T-helper 1 cell treated with Interleukin-12 subunit alpha and Interleukin-12 subunit beta and Interleukin-4 antibody, amounts not matched to agents 30 μg/mL and 1 μg/mL, for 36 hours (primary cell): ENCODE data around the gene LAT.
"Not testable (repeated sequence)": the region's sequence is repeated elsewhere in the genome, so short reads cannot be mapped to it uniquely, and the experiment has no call there.

ENCODE experiments used
- H3K27ac Mint-ChIP-seq: one replicate; pipeline ENCODE4 v1.8.0; 2021; ENCODE audit warnings: mild to moderate bottlenecking, mixed read lengths
- H3K27me3 Mint-ChIP-seq: one replicate; pipeline ENCODE4 v1.8.0; 2021; ENCODE audit warnings: low read depth, mixed read lengths
- H3K36me3 Mint-ChIP-seq: one replicate; pipeline ENCODE4 v1.8.0; 2021; ENCODE audit warnings: low read depth, mixed read lengths
- H3K4me1 Mint-ChIP-seq: one replicate; pipeline ENCODE4 v1.8.0; 2021; ENCODE audit warnings: low read depth, mixed read lengths
- H3K4me3 Mint-ChIP-seq: one replicate; pipeline ENCODE4 v1.8.0; 2021; ENCODE audit warnings: mild to moderate bottlenecking, moderate library complexity, mixed read lengths
- H3K9me3 Mint-ChIP-seq: one replicate; pipeline ENCODE4 v1.8.0; 2021; ENCODE audit warnings: mixed read lengths

The LAT gene

GRCh38 chr16:28985211-28986041, 574 bp downstream of the LAT start:
- Mint-ChIP-seq H3K4me1 (peaks cover 41% of the 10 kb centered on the region), H3K27ac (peak overlapping the region; percentile 95)

GRCh38 chr16:28986046-28986445, 1.2 kb downstream of the LAT start:
- H3K27me3 Mint-ChIP-seq = no peaks in the 10 kb centered on the region
- peaks cover 47% of the 10 kb centered on the region for H3K4me1 Mint-ChIP-seq
- H3K9me3 Mint-ChIP-seq = peaks cover 10% of the 10 kb centered on the region
- peaks cover 78% of the 10 kb centered on the region for H3K36me3 Mint-ChIP-seq
- H3K27ac Mint-ChIP-seq = peak overlapping the region; percentile 95
- peak overlapping the region; percentile 94 for H3K4me3 Mint-ChIP-seq

More at GRCh38 chr16:28985211-28986041, 574 bp downstream of the LAT start:
- Mint-ChIP-seq H3K4me3 (peak overlapping the region; percentile 94), H3K36me3 (peaks cover 75% of the 10 kb centered on the region), H3K27me3 (no peaks in the 10 kb centered on the region), H3K9me3 (peaks cover 10% of the 10 kb centered on the region)

GRCh38 chr16:28986492-28986891, 1.6 kb downstream of the LAT start:
- Mint-ChIP-seq H3K4me1 (peaks cover 48% of the 10 kb centered on the region), H3K36me3 (peaks cover 78% of the 10 kb centered on the region), H3K27ac (peak overlapping the region; percentile 95), H3K9me3 (peaks cover 10% of the 10 kb centered on the region), H3K27me3 (no peaks in the 10 kb centered on the region), H3K4me3 (peak overlapping the region; percentile 94)

GRCh38 chr16:28987170-28987853, 2.5 kb downstream of the LAT start:
- peaks cover 75% of the 10 kb centered on the region for H3K36me3 Mint-ChIP-seq

GRCh38 chr16:28989363-28989762, 4.5 kb downstream of the LAT start:
- no peaks in the 10 kb centered on the region for H3K27me3 Mint-ChIP-seq
- peak overlapping the region; percentile 66 for H3K4me3 Mint-ChIP-seq
- peaks cover 6% of the 10 kb centered on the region for H3K9me3 Mint-ChIP-seq
- H3K4me1 Mint-ChIP-seq = peaks cover 41% of the 10 kb centered on the region
- H3K27ac Mint-ChIP-seq = peak overlapping the region; percentile 70
- peaks cover 61% of the 10 kb centered on the region for H3K36me3 Mint-ChIP-seq

More at GRCh38 chr16:28987170-28987853, 2.5 kb downstream of the LAT start:
- Mint-ChIP-seq H3K9me3 (peaks cover 6% of the 10 kb centered on the region), H3K4me1 (peaks cover 52% of the 10 kb centered on the region), H3K4me3 (peak overlapping the region; percentile 94), H3K27ac (peak overlapping the region; percentile 91), H3K27me3 (no peaks in the 10 kb centered on the region)

- Mint-ChIP-seq H3K27ac (peak overlapping the region; percentile 79), H3K9me3 (peaks cover 6% of the 10 kb centered on the region), H3K4me3 (peak overlapping the region; percentile 73), H3K4me1 (peaks cover 37% of the 10 kb centered on the region), H3K36me3 (peaks cover 56% of the 10 kb centered on the region), H3K27me3 (no peaks in the 10 kb centered on the region)
Measured at GRCh38 chr16:28990375-28991040, 5.7 kb downstream of the LAT start.

- H3K4me3 Mint-ChIP-seq = no peak overlapping the region
- peaks cover 6% of the 10 kb centered on the region for H3K9me3 Mint-ChIP-seq
- H3K27me3 Mint-ChIP-seq = no peaks in the 10 kb centered on the region
- peaks cover 36% of the 10 kb centered on the region for H3K4me1 Mint-ChIP-seq
- no peak overlapping the region for H3K27ac Mint-ChIP-seq
- peaks cover 45% of the 10 kb centered on the region for H3K36me3 Mint-ChIP-seq
Measured at GRCh38 chr16:28991687-28992086, 6.8 kb downstream of the LAT start.

- H3K4me3 Mint-ChIP-seq = no peak overlapping the region
- H3K4me1 Mint-ChIP-seq = peaks cover 32% of the 10 kb centered on the region
- no peak overlapping the region for H3K27ac Mint-ChIP-seq
- H3K9me3 Mint-ChIP-seq = peaks cover under 1% of the 10 kb centered on the region
- H3K36me3 Mint-ChIP-seq = peaks cover 38% of the 10 kb centered on the region
- H3K27me3 Mint-ChIP-seq = no peaks in the 10 kb centered on the region
Measured at GRCh38 chr16:28992496-28992895, 7.6 kb downstream of the LAT start.

GRCh38 chr16:28998837-28999236, 14.0 kb downstream of the LAT start:
- Mint-ChIP-seq H3K9me3 (no peaks in the 10 kb centered on the region), H3K27ac (no peak overlapping the region), H3K4me3 (no peak overlapping the region), H3K4me1 (peaks cover 2% of the 10 kb centered on the region), H3K36me3 (peaks cover 2% of the 10 kb centered on the region), H3K27me3 (peaks cover 5% of the 10 kb centered on the region)

GRCh38 chr16:28999577-28999976, 14.7 kb downstream of the LAT start:
- H3K4me3 Mint-ChIP-seq = no peak overlapping the region

GRCh38 chr16:29000019-29000418, 15.2 kb downstream of the LAT start:
- H3K36me3 Mint-ChIP-seq = peaks cover 4% of the 10 kb centered on the region
- H3K4me3 Mint-ChIP-seq = no peak overlapping the region
- peaks cover 5% of the 10 kb centered on the region for H3K27me3 Mint-ChIP-seq
- no peaks in the 10 kb centered on the region for H3K9me3 Mint-ChIP-seq
- no peak overlapping the region for H3K27ac Mint-ChIP-seq
- peaks cover 5% of the 10 kb centered on the region for H3K4me1 Mint-ChIP-seq

More at GRCh38 chr16:28999577-28999976, 14.7 kb downstream of the LAT start:
- Mint-ChIP-seq H3K27ac (no peak overlapping the region), H3K4me1 (peaks cover 2% of the 10 kb centered on the region), H3K36me3 (peaks cover 2% of the 10 kb centered on the region), H3K27me3 (peaks cover 5% of the 10 kb centered on the region), H3K9me3 (no peaks in the 10 kb centered on the region)

GRCh38 chr16:29004496-29005139, 19.8 kb downstream of the LAT start:
- not testable (repeated sequence) for H3K9me3 Mint-ChIP-seq, H3K36me3 Mint-ChIP-seq, H3K27me3 Mint-ChIP-seq, H3K4me3 Mint-ChIP-seq
- Mint-ChIP-seq H3K27ac (peak overlapping the region; percentile 3), H3K4me1 (peaks cover 22% of the 10 kb centered on the region)

- Mint-ChIP-seq H3K36me3 (peaks cover 4% of the 10 kb centered on the region), H3K27ac (peak overlapping the region; percentile 96), H3K4me1 (peaks cover 37% of the 10 kb centered on the region), H3K9me3 (no peaks in the 10 kb centered on the region), H3K27me3 (no peaks in the 10 kb centered on the region), H3K4me3 (peak overlapping the region; percentile 43)
Measured at GRCh38 chr16:29007730-29008593, 23.1 kb downstream of the LAT start.
